Neuronal stem cell (in vitro differentiated cells): Measurements from ENCODE around the gene RTL9.

Source experiments
- DNase-seq: peaks from one replicate; pipeline ENCODE4 v3.0.0-alpha.2; 2013; ENCODE audit warnings: low spot score
- H2AFZ ChIP-seq: one replicate; pipeline ENCODE4 v1.6.1; 2013; ENCODE audit warnings: mild to moderate bottlenecking, low read length, inconsistent platforms
- H2AK5ac ChIP-seq: 2 replicates; pipeline ENCODE4 v1.6.1; 2013; ENCODE audit warnings: low read depth, mild to moderate bottlenecking, inconsistent platforms, low read length, moderate library complexity, mixed read lengths
- H2BK120ac ChIP-seq: 2 replicates; pipeline ENCODE4 v1.6.1; 2013; ENCODE audit warnings: low read depth, mild to moderate bottlenecking, inconsistent platforms, low read length, moderate library complexity, mixed read lengths
- H2BK12ac ChIP-seq: one replicate; pipeline ENCODE4 v1.6.1; 2013; ENCODE audit warnings: low read length, inconsistent platforms
- H2BK15ac ChIP-seq: 2 replicates; pipeline ENCODE4 v1.6.1; 2013; ENCODE audit warnings: mild to moderate bottlenecking, low read length, inconsistent platforms, mixed read lengths
- H2BK5ac ChIP-seq: one replicate; pipeline ENCODE4 v1.6.1; 2013; ENCODE audit warnings: inconsistent platforms, mild to moderate bottlenecking, low read length, moderate library complexity
- H3K14ac ChIP-seq: one replicate; pipeline ENCODE4 v1.6.1; 2013; ENCODE audit warnings: low read length, inconsistent platforms
- H3K18ac ChIP-seq: 2 replicates; pipeline ENCODE4 v1.6.1; 2013; ENCODE audit warnings: low read length, inconsistent platforms
- H3K23ac ChIP-seq: 2 replicates; pipeline ENCODE4 v1.6.1; 2013; ENCODE audit warnings: low read depth, mild to moderate bottlenecking, mixed read lengths, low read length, inconsistent platforms; ENCODE audit not compliant: poor library complexity
- H3K27ac ChIP-seq: replicated peaks from 3 replicates; pipeline ENCODE4 v1.5.1; 2013; ENCODE audit warnings: low read length, inconsistent platforms
- H3K27me3 ChIP-seq, 3 experiments: 2 replicates each; pipeline ENCODE4 v1.6.1; 2013; ENCODE audit warnings: low read length in 3 of 3, mild to moderate bottlenecking in 2 of 3, inconsistent platforms in 1 of 3, low read depth in 1 of 3, mixed read lengths in 1 of 3, moderate library complexity in 1 of 3; ENCODE audit not compliant: control insufficient read depth in 3 of 3, insufficient read depth in 3 of 3
- H3K36me3 ChIP-seq, 2 donors: replicated peaks in 1 of 2; 2 replicates each; pipeline ENCODE4 v1.6.1; 2013; ENCODE audit warnings: low read length in 2 of 2; ENCODE audit not compliant: control insufficient read depth in 2 of 2, insufficient read depth in 2 of 2
- H3K4ac ChIP-seq: 2 replicates; pipeline ENCODE4 v1.6.1; 2013; ENCODE audit warnings: inconsistent platforms, mild to moderate bottlenecking, low read length, moderate library complexity
- H3K4me1 ChIP-seq, 2 donors: 1 replicate in 1 of 2; 2 replicates in 1 of 2; pipeline ENCODE4 v1.6.1; 2013; ENCODE audit warnings: low read length in 2 of 2, low read depth in 1 of 2; ENCODE audit not compliant: control insufficient read depth in 2 of 2, insufficient read depth in 1 of 2
- H3K4me2 ChIP-seq: one replicate; pipeline ENCODE4 v1.6.1; 2013; ENCODE audit warnings: mild to moderate bottlenecking, low read length, inconsistent platforms; ENCODE audit not compliant: insufficient read depth, poor library complexity, severe bottlenecking
- H3K4me3 ChIP-seq, 2 donors: 2 replicates each; pipeline ENCODE4 v1.5.1; 2013; ENCODE audit warnings: low read length in 2 of 2, mild to moderate bottlenecking in 2 of 2, inconsistent platforms in 1 of 2, moderate library complexity in 1 of 2
- H3K79me1 ChIP-seq: one replicate; pipeline ENCODE4 v1.6.1; 2013; ENCODE audit warnings: low read depth, mild to moderate bottlenecking, inconsistent platforms, low read length, moderate library complexity
- H3K9ac ChIP-seq: one replicate; pipeline ENCODE4 v1.6.1; 2013; ENCODE audit warnings: mild to moderate bottlenecking, low read depth, low read length, inconsistent platforms; ENCODE audit not compliant: poor library complexity
- H3K9me3 ChIP-seq, 2 donors: replicated peaks in 1 of 2; 2 replicates each; pipeline versions ENCODE3 to v1.6.1; 2013; ENCODE audit warnings: low read length in 2 of 2, mild to moderate bottlenecking in 2 of 2, inconsistent platforms in 1 of 2, low read depth in 1 of 2, mixed read lengths in 1 of 2, moderate library complexity in 1 of 2; ENCODE audit not compliant: control insufficient read depth in 2 of 2, insufficient read depth in 1 of 2
- H4K8ac ChIP-seq: one replicate; pipeline ENCODE4 v1.6.1; 2013; ENCODE audit warnings: low read depth, mild to moderate bottlenecking, inconsistent platforms, low read length, moderate library complexity
- H4K91ac ChIP-seq: one replicate; pipeline ENCODE4 v1.6.1; 2013; ENCODE audit warnings: low read length, low read depth, mild to moderate bottlenecking, inconsistent platforms; ENCODE audit not compliant: poor library complexity
- whole genome bisulfite sequencing, 2 donors: extraction: QIAGEN DNeasy Blood & Tissue Kit; methylation state at CpG; one replicate each; pipeline ENCODE4 v1.1.7; 2013; ENCODE audit warnings: missing lambda C conversion rate in 2 of 2, mixed read lengths in 1 of 2; ENCODE audit not compliant: insufficient read length in 2 of 2, insufficient replicate concordance in 1 of 2; ENCODE audit errors: extremely low coverage in 2 of 2; 5-methylcytosine and 5-hydroxymethylcytosine counted together

The RTL9 gene

GRCh38 chrX:110384490-110384889 is 25.8 kb downstream of the RTL9 start:
- Histone ChIP-seq H3K79me1 (no peaks in the 10 kb centered on the region), H3K4me2 (no peak overlapping the region), H3K9me3 (no peaks in the 10 kb centered on the region), H3K18ac (no peak overlapping the region), H2AK5ac (no peak overlapping the region), H3K9ac (no peak overlapping the region), H2BK12ac (no peak overlapping the region), H3K27ac (no peak overlapping the region), H2BK5ac (no peak overlapping the region), H3K27me3 (peaks cover 0 to 7% (median 0%) of the 10 kb centered on the region in 3 experiments), H3K36me3 (no peaks in the 10 kb centered on the region), H3K23ac (no peak overlapping the region), H2BK120ac (no peak overlapping the region), H3K4me1 (no peaks in the 10 kb centered on the region), H4K91ac (no peak overlapping the region), H2BK15ac (no peak overlapping the region), H3K4me3 (no peak overlapping the region), H3K4ac (no peak overlapping the region), H3K14ac (no peak overlapping the region), H2AFZ (no peak overlapping the region), H4K8ac (no peak overlapping the region)
- no peak for DNase-seq
- no CpG with 5 or more reads among the region's 2 CpGs for WGBS, 2 donors

- H4K91ac ChIP-seq = no peak overlapping the region
- no peak overlapping the region for H2BK12ac ChIP-seq
- H3K9me3 ChIP-seq = no peaks in the 10 kb centered on the region
- H2BK5ac ChIP-seq = no peak overlapping the region
- H2BK120ac ChIP-seq = no peak overlapping the region
- H3K4me2 ChIP-seq = no peak overlapping the region
- H3K23ac ChIP-seq = no peak overlapping the region
- H3K4ac ChIP-seq = no peak overlapping the region
- no CpG with 5 or more reads among the region's 2 CpGs for WGBS, 2 donors
- H2AK5ac ChIP-seq = no peak overlapping the region
- no peak overlapping the region for H3K27ac ChIP-seq
- H3K4me1 ChIP-seq = no peaks in the 10 kb centered on the region
- H3K9ac ChIP-seq = no peak overlapping the region
- H3K79me1 ChIP-seq = no peaks in the 10 kb centered on the region
- no peaks in the 10 kb centered on the region for H3K36me3 ChIP-seq
- no peak overlapping the region for H2BK15ac ChIP-seq
- no peak overlapping the region for H2AFZ ChIP-seq
- no peak overlapping the region for H3K4me3 ChIP-seq
- H3K18ac ChIP-seq = no peak overlapping the region
- peaks cover 0 to 2% (median 0%) of the 10 kb centered on the region in 3 experiments for H3K27me3 ChIP-seq
- DNase-seq = no peak
- no peak overlapping the region for H4K8ac ChIP-seq
- no peak overlapping the region for H3K14ac ChIP-seq
Measured at GRCh38 chrX:110389570-110389969, 30.9 kb downstream of the RTL9 start.

- Histone ChIP-seq H3K18ac (no peak overlapping the region), H4K91ac (no peak overlapping the region), H3K9ac (no peak overlapping the region), H3K27ac (no peak overlapping the region), H3K4me1 (no peaks in the 10 kb centered on the region), H3K23ac (no peak overlapping the region), H2BK12ac (no peak overlapping the region), H3K14ac (no peak overlapping the region), H2BK15ac (no peak overlapping the region), H2AK5ac (no peak overlapping the region), H3K79me1 (no peaks in the 10 kb centered on the region), H3K4me2 (no peak overlapping the region), H2BK5ac (no peak overlapping the region), H3K4ac (no peak overlapping the region), H3K27me3 (peaks cover 0 to 8% (median 0%) of the 10 kb centered on the region in 3 experiments), H2BK120ac (no peak overlapping the region), H3K9me3 (no peaks in the 10 kb centered on the region), H2AFZ (no peak overlapping the region), H3K36me3 (no peaks in the 10 kb centered on the region), H3K4me3 (no peak overlapping the region), H4K8ac (no peak overlapping the region)
- DNase-seq = no peak
Measured at GRCh38 chrX:110391086-110391485, 32.4 kb downstream of the RTL9 start.

- DNase-seq = no peak
Measured at GRCh38 chrX:110394651-110395050, 36.0 kb downstream of the RTL9 start.

More at GRCh38 chrX:110394651-110395050, 36.0 kb downstream of the RTL9 start:
- H3K4ac ChIP-seq = no peak overlapping the region
- no peak overlapping the region for H2AK5ac ChIP-seq
- H2BK15ac ChIP-seq = no peak overlapping the region
- H3K27me3 ChIP-seq = peaks cover 0 to 12% (median 0%) of the 10 kb centered on the region in 3 experiments
- no CpG with 5 or more reads among the region's 2 CpGs for WGBS, 2 donors
- peaks cover 0 to 2% of the 10 kb centered on the region in 2 donors for H3K4me1 ChIP-seq
- no peak overlapping the region for H3K4me3 ChIP-seq
- no peak overlapping the region for H2BK5ac ChIP-seq
- no peak overlapping the region for H3K23ac ChIP-seq
- no peaks in the 10 kb centered on the region for H3K79me1 ChIP-seq
- H2AFZ ChIP-seq = no peak overlapping the region
- no peak overlapping the region for H3K14ac ChIP-seq
- no peak overlapping the region for H4K8ac ChIP-seq
- H4K91ac ChIP-seq = no peak overlapping the region
- H3K9ac ChIP-seq = no peak overlapping the region
- no peak overlapping the region for H3K4me2 ChIP-seq
- H3K36me3 ChIP-seq = no peaks in the 10 kb centered on the region
- no peaks in the 10 kb centered on the region for H3K9me3 ChIP-seq
- H3K27ac ChIP-seq = no peak overlapping the region
- H3K18ac ChIP-seq = no peak overlapping the region
- no peak overlapping the region for H2BK12ac ChIP-seq
- no peak overlapping the region for H2BK120ac ChIP-seq
